PFSK-1 (cell line): Measurements from ENCODE around the gene CHST15.

Experiments used
- FOXP2 ChIP-seq: optimal IDR thresholded peaks from 2 replicates; pipeline ENCODE3; 2011; ENCODE audit warnings: borderline replicate concordance, control low read depth, inconsistent platforms; ENCODE audit not compliant: insufficient read depth; ENCODE audit errors: extremely low read length, extremely low read depth
- POLR2AphosphoS5 ChIP-seq: IDR thresholded peaks from 2 replicates; pipeline ENCODE4 v1.6.1; 2012; ENCODE audit warnings: low read depth, mild to moderate bottlenecking, control low read depth, low read length, moderate library complexity
- REST ChIP-seq, 2 experiments: IDR thresholded peaks; 2 replicates each; pipeline versions ENCODE4 v1.6.1 to v1.8.0; 2011 to 2012; ENCODE audit warnings: low read depth in 2 of 2, low read length in 2 of 2, control low read depth in 1 of 2, inconsistent platforms in 1 of 2, mild to moderate bottlenecking in 1 of 2, moderate library complexity in 1 of 2; ENCODE audit not compliant: insufficient read depth in 1 of 2
- SIN3A ChIP-seq: IDR thresholded peaks from 2 replicates; pipeline ENCODE4 v1.6.1; 2012; ENCODE audit warnings: mild to moderate bottlenecking, low read length, moderate library complexity, borderline replicate concordance; ENCODE audit not compliant: insufficient read depth
- TAF1 ChIP-seq: IDR thresholded peaks from 2 replicates; pipeline ENCODE4 v1.6.1; 2012; ENCODE audit warnings: low read length, control low read depth, borderline replicate concordance; ENCODE audit not compliant: insufficient read depth

The CHST15 gene

GRCh38 chr10:123997013-123997412 lies 96.4 kb downstream of the CHST15 start:
- TF ChIP-seq SIN3A (no peak), TAF1 (no peak), REST (IDR thresholded peaks at IDR 0.05; ENCODE audit: insufficient read depth in 1 of 2, low read depth in 2 of 2, low read length in 2 of 2) (no peak), POLR2AphosphoS5 (no peak), FOXP2 (no peak)

- TF ChIP-seq REST (IDR thresholded peaks at IDR 0.05; ENCODE audit: insufficient read depth in 1 of 2, low read depth in 2 of 2, low read length in 2 of 2) (no peak), POLR2AphosphoS5 (no peak), FOXP2 (no peak), SIN3A (no peak), TAF1 (no peak)
These were observed 97.1 kb downstream of the CHST15 start for GRCh38 chr10:123996302-123996701.

- no peak for TF ChIP-seq REST (IDR thresholded peaks at IDR 0.05; ENCODE audit: insufficient read depth in 1 of 2, low read depth in 2 of 2, low read length in 2 of 2)
- TF ChIP-seq FOXP2 = no peak
- TF ChIP-seq POLR2AphosphoS5 = no peak
- no peak for TF ChIP-seq TAF1
- TF ChIP-seq SIN3A = no peak
These were observed 97.8 kb downstream of the CHST15 start for GRCh38 chr10:123995461-123996131.

GRCh38 chr10:123995082-123995460 lies 98.3 kb downstream of the CHST15 start:
- TF ChIP-seq POLR2AphosphoS5 (no peak), REST (IDR thresholded peaks at IDR 0.05; ENCODE audit: insufficient read depth in 1 of 2, low read depth in 2 of 2, low read length in 2 of 2) (no peak), TAF1 (no peak), SIN3A (no peak), FOXP2 (no peak)
